ENCODE data around the gene KHDC3L.

Gene KHDC3L

GRCh38 chr6:73362358-73362757 is at the start of gene KHDC3L:
Gene KHDC3L, plus strand, starts transcription at chr6:73362658. Its CDS starts 72 bp downstream, at chr6:73362730.
- DNase-seq: no peak

- no peak for DNase-seq
These were observed 47.6 kb upstream of the KHDC3L start for GRCh38 chr6:73314577-73315492.

GRCh38 chr6:73323323-73323722 is 39.1 kb upstream of the KHDC3L start:
- DNase-seq: no peak

- no peak for DNase-seq
These were observed 36.8 kb upstream of the KHDC3L start for GRCh38 chr6:73325656-73326055.

- no peak for DNase-seq
These were observed 33.7 kb upstream of the KHDC3L start for GRCh38 chr6:73328790-73329189.

GRCh38 chr6:73329201-73329600 is 33.3 kb upstream of the KHDC3L start:
- DNase-seq: no peak

- DNase-seq: no peak
These were observed 23.1 kb upstream of the KHDC3L start for GRCh38 chr6:73339340-73339739.

GRCh38 chr6:73340048-73340447 is 22.4 kb upstream of the KHDC3L start:
- no peak for DNase-seq

- no peak for DNase-seq
These were observed 21.1 kb upstream of the KHDC3L start for GRCh38 chr6:73341335-73341734.

- no peak for DNase-seq
These were observed 20.3 kb upstream of the KHDC3L start for GRCh38 chr6:73342174-73342573.

- no peak for DNase-seq
These were observed 19.3 kb upstream of the KHDC3L start for GRCh38 chr6:73343164-73343563.

GRCh38 chr6:73348550-73349204 is 13.8 kb upstream of the KHDC3L start:
- no peak for DNase-seq

- no peak for DNase-seq
These were observed 13.1 kb upstream of the KHDC3L start for GRCh38 chr6:73349311-73349710.

- no peak for DNase-seq
These were observed 8.5 kb upstream of the KHDC3L start, which contains the start of gene DPPA5 for GRCh38 chr6:73353636-73354593. Gene DPPA5, minus strand, starts transcription at chr6:73354276. Its CDS starts 51 bp downstream, at chr6:73354225.

GRCh38 chr6:73362869-73363536 is 545 bp downstream of the KHDC3L start:
- no peak for DNase-seq

- no peak for DNase-seq
These were observed 1.0 kb downstream of the KHDC3L start for GRCh38 chr6:73363537-73363875.

GRCh38 chr6:73364121-73364520 is 1.7 kb downstream of the KHDC3L start:
- DNase-seq: no peak

- no peak for DNase-seq
These were observed 2.1 kb downstream of the KHDC3L start for GRCh38 chr6:73364549-73364948.

- DNase-seq: peak in 1 of 2 experiments; percentile 29
These were observed 5.4 kb downstream of the KHDC3L start for GRCh38 chr6:73367761-73368355.

- no peak for DNase-seq
These were observed 6.2 kb downstream of the KHDC3L start for GRCh38 chr6:73368675-73369074.

GRCh38 chr6:73369157-73369556 is 6.7 kb downstream of the KHDC3L start:
- DNase-seq: no peak

- DNase-seq: no peak
These were observed 7.1 kb downstream of the KHDC3L start, which contains the start of gene OOEP for GRCh38 chr6:73369563-73369962. Gene OOEP, minus strand, starts transcription at chr6:73369897. Its CDS starts 105 bp downstream, at chr6:73369792.

All from cerebellar nuclear complex (tissue), 1 donor.